A549 treated with Mapracorat at 1 μM for 4 hours (cell line): ENCODE measurements around the gene NFKBIZ. TPM values are rescaled to one million over a fixed set of nuclear protein-coding genes. Genes with fewer than 3 reads are reported as not detected.

Source experiments
- total RNA-seq: library from RNA; stranded (reverse); fragments of 200-300 nt; extraction: Qiagen RNA extraction; gene quantifications from 5 replicates; pipeline ENCODE4 v1.2.3, GENCODE V29; 2022

The NFKBIZ gene
- total RNA-seq = 5.7 to 9.8 TPM (median 7.7 TPM) in 5 replicates

DNA sequence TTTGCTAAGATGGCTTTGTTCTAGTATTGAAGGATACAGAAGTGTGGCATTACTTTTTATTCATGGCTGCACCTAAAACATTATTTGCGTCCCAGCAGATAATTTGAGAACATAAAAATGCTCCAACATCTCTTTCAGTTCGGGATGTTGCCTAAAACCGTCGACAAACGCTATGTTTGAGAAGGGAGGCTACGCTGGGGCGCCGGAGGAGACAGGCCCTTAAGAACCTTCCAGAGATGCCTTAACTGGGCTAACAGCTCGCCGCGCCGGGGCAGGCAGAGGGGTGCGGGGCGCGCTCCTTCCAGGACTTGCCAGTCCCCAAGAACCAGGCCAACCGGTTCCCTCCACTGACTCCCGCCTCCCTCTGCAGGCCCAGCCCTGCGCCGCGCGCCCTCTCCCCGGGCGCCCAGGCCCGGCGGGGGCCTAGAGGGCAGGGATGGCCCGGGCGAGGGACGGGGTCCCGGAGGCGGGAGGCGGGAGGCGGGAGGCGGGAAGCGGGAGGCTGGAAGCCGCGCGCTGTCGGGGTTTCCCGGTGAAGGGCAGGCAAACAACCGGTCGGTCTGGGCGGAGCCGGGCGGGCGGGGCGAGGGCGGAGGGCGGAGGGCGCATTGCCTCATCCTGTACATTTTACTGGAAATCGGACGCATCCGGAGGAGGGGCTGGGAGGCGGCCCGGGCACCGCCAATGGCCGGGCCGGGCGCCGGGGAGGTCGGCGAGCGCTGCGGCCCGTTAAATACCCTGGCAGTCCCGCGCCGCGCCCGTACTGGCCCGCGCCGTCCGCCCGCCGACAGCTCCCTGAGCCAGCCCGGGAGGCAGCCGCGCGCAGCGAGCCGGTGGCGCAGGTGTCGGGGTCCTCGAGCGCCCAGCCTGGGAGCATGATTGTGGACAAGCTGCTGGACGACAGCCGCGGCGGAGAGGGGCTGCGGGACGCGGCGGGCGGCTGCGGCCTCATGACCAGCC, at the start of gene NFKBIZ:
NFKBIZ (plus strand) TSS at position 761 of the 960 bp plus-strand sequence; CDS start at position 876, 115 bp downstream.

Other genes with a start within 250 kb of the NFKBIZ start
- gene ZBTB11, start 172.4 kb upstream of the NFKBIZ start, total RNA-seq = 8.8 to 10.6 TPM (median 9.9 TPM) in 5 replicates
- 1,627 to 2,221 TPM (median 1,652 TPM) in 5 replicates for gene RPL24, start 162.8 kb upstream of the NFKBIZ start, total RNA-seq
- 3.1 to 5.6 TPM (median 4.7 TPM) in 5 replicates for gene CEP97, start 124.9 kb upstream of the NFKBIZ start, total RNA-seq
- 18.7 to 25.5 TPM (median 21.0 TPM) in 5 replicates for gene NXPE3, start 70.3 kb upstream of the NFKBIZ start, total RNA-seq